ENCODE measurements around the gene PLA2G2C.

The PLA2G2C gene

DNA sequence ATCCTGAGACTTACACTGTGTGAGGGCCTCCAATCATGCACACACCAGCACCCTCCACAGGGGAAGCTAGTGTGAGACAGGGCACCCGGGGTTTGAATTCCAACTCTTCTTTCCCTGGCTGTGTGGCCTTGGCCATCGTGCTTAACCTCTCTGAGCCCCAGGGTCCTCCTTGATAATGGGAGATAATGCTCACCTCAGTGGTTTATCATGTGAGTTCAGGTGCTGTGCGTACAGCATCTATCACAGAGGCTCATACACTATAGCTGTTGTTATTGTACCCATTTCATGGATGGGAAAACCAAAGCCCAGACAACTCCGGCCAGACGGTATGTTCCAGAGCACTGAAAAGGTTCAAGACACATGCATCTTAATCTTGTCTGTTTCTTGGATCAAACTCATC is 16.4 kb downstream of the PLA2G2C start:
- no peak for TF ChIP-seq RARB (CRISPR knock-in tag; IDR thresholded peaks at IDR 0.05)
- TF ChIP-seq ISL1 (CRISPR knock-in tag; IDR thresholded peaks at IDR 0.05), result no peak
- no peak for TF ChIP-seq ZFP3 (CRISPR knock-in tag; IDR thresholded peaks at IDR 0.05)
- no peak for TF ChIP-seq CSDC2 (CRISPR knock-in tag; IDR thresholded peaks at IDR 0.05)
- TF ChIP-seq TCF4 (CRISPR knock-in tag; IDR thresholded peaks at IDR 0.05; ENCODE audit: borderline replicate concordance), result no peak
- no peak for TF ChIP-seq ZNF70 (CRISPR knock-in tag; IDR thresholded peaks at IDR 0.05)
- no peak for TF ChIP-seq CSRNP3 (CRISPR knock-in tag; IDR thresholded peaks at IDR 0.05)
- TF ChIP-seq GLIS3 (CRISPR knock-in tag; IDR thresholded peaks at IDR 0.05), result no peak
- no peak for TF ChIP-seq SNAI2 (CRISPR knock-in tag; IDR thresholded peaks at IDR 0.05)
- TF ChIP-seq, protein P1, sequence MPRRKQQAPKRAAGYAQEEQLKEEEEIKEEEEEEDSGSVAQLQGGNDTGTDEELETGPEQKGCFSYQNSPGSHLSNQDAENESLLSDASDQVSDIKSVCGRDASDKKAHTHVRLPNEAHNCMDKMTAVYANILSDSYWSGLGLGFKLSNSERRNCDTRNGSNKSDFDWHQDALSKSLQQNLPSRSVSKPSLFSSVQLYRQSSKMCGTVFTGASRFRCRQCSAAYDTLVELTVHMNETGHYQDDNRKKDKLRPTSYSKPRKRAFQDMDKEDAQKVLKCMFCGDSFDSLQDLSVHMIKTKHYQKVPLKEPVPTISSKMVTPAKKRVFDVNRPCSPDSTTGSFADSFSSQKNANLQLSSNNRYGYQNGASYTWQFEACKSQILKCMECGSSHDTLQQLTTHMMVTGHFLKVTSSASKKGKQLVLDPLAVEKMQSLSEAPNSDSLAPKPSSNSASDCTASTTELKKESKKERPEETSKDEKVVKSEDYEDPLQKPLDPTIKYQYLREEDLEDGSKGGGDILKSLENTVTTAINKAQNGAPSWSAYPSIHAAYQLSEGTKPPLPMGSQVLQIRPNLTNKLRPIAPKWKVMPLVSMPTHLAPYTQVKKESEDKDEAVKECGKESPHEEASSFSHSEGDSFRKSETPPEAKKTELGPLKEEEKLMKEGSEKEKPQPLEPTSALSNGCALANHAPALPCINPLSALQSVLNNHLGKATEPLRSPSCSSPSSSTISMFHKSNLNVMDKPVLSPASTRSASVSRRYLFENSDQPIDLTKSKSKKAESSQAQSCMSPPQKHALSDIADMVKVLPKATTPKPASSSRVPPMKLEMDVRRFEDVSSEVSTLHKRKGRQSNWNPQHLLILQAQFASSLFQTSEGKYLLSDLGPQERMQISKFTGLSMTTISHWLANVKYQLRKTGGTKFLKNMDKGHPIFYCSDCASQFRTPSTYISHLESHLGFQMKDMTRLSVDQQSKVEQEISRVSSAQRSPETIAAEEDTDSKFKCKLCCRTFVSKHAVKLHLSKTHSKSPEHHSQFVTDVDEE (CRISPR knock-in tag; IDR thresholded peaks at IDR 0.05), result no peak
- no peak for TF ChIP-seq BACH2 (CRISPR knock-in tag; IDR thresholded peaks at IDR 0.05; ENCODE audit: borderline replicate concordance)
- TF ChIP-seq ESRRG (CRISPR knock-in tag; IDR thresholded peaks at IDR 0.05), result no peak
- no peak for TF ChIP-seq ZC3H10 (CRISPR knock-in tag; IDR thresholded peaks at IDR 0.05)
- no peak for TF ChIP-seq ARNTL (CRISPR knock-in tag; IDR thresholded peaks at IDR 0.05; ENCODE audit: borderline replicate concordance, low read depth)
- no peak for TF ChIP-seq TOX (CRISPR knock-in tag; IDR thresholded peaks at IDR 0.05; ENCODE audit: borderline replicate concordance)
- TF ChIP-seq, protein P2, sequence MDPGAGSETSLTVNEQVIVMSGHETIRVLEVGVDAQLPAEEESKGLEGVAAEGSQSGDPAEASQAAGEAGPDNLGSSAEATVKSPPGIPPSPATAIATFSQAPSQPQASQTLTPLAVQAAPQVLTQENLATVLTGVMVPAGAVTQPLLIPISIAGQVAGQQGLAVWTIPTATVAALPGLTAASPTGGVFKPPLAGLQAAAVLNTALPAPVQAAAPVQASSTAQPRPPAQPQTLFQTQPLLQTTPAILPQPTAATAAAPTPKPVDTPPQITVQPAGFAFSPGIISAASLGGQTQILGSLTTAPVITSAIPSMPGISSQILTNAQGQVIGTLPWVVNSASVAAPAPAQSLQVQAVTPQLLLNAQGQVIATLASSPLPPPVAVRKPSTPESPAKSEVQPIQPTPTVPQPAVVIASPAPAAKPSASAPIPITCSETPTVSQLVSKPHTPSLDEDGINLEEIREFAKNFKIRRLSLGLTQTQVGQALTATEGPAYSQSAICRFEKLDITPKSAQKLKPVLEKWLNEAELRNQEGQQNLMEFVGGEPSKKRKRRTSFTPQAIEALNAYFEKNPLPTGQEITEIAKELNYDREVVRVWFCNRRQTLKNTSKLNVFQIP (CRISPR knock-in tag; IDR thresholded peaks at IDR 0.05; ENCODE audit: borderline replicate concordance, low read depth), result no peak
- ATAC-seq, result no peak

- TF ChIP-seq ARNTL (CRISPR knock-in tag; IDR thresholded peaks at IDR 0.05; ENCODE audit: borderline replicate concordance, low read depth), result no peak
- no peak for TF ChIP-seq OSR1 (CRISPR knock-in tag; IDR thresholded peaks at IDR 0.05)
- no peak for TF ChIP-seq ZFP3 (CRISPR knock-in tag; IDR thresholded peaks at IDR 0.05)
- TF ChIP-seq, protein P3, sequence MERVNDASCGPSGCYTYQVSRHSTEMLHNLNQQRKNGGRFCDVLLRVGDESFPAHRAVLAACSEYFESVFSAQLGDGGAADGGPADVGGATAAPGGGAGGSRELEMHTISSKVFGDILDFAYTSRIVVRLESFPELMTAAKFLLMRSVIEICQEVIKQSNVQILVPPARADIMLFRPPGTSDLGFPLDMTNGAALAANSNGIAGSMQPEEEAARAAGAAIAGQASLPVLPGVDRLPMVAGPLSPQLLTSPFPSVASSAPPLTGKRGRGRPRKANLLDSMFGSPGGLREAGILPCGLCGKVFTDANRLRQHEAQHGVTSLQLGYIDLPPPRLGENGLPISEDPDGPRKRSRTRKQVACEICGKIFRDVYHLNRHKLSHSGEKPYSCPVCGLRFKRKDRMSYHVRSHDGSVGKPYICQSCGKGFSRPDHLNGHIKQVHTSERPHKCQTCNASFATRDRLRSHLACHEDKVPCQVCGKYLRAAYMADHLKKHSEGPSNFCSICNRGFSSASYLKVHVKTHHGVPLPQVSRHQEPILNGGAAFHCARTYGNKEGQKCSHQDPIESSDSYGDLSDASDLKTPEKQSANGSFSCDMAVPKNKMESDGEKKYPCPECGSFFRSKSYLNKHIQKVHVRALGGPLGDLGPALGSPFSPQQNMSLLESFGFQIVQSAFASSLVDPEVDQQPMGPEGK (CRISPR knock-in tag; IDR thresholded peaks at IDR 0.05; ENCODE audit: borderline replicate concordance), result no peak
- no peak for TF ChIP-seq SNAI2 (CRISPR knock-in tag; IDR thresholded peaks at IDR 0.05)
- ATAC-seq, result no peak
Measured at GRCh38 chr1:20168564-20169491, 17.5 kb downstream of the PLA2G2C start.

DNA sequence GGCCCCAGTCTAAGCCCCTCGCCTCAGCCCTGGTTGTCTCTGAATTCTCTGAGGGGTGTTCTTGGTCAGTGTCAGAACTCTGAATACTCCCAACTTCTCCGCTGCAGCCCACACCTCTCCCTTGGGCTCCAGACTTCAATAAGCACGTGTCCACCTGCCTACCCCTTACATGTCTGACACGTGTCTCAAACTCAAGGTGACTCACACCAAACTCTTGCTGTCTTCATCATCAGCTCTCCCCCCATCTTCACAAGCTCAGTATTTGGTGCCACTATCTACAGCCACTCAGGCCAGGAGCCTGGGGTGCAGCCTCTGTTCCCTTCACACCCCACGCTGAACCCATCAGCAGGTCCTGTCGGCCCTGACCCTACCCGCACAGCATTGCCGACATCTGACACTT is 19.2 kb downstream of the PLA2G2C start:
- ATAC-seq, result no peak
- no peak for TF ChIP-seq SNAI2 (CRISPR knock-in tag; IDR thresholded peaks at IDR 0.05)
- TF ChIP-seq CSRNP3 (CRISPR knock-in tag; IDR thresholded peaks at IDR 0.05), result no peak
- TF ChIP-seq ISL1 (CRISPR knock-in tag; IDR thresholded peaks at IDR 0.05), result no peak
- TF ChIP-seq ESRRG (CRISPR knock-in tag; IDR thresholded peaks at IDR 0.05), result no peak
- TF ChIP-seq ZNF8 (CRISPR knock-in tag; IDR thresholded peaks at IDR 0.05), result no peak
- no peak for TF ChIP-seq TOX (CRISPR knock-in tag; IDR thresholded peaks at IDR 0.05; ENCODE audit: borderline replicate concordance)
- TF ChIP-seq ZC3H10 (CRISPR knock-in tag; IDR thresholded peaks at IDR 0.05), result no peak
- no peak for TF ChIP-seq RARB (CRISPR knock-in tag; IDR thresholded peaks at IDR 0.05)
- TF ChIP-seq, protein P2 (CRISPR knock-in tag; IDR thresholded peaks at IDR 0.05; ENCODE audit: borderline replicate concordance, low read depth), result no peak
- TF ChIP-seq ZNF70 (CRISPR knock-in tag; IDR thresholded peaks at IDR 0.05), result no peak
- TF ChIP-seq, protein P1 (CRISPR knock-in tag; IDR thresholded peaks at IDR 0.05), result no peak
